CD4-positive, alpha-beta T cell treated with Interleukin-15 for 1 hour (primary cell): ENCODE results near the gene VPS45.
"Not testable (repeated sequence)": the region's sequence is repeated elsewhere in the genome, so short reads cannot be mapped to it uniquely, and the experiment has no call there.

ENCODE experiments used
- DNase-seq: peaks from one replicate; pipeline ENCODE4 v3.0.0-alpha.2; 2020

Gene VPS45

GRCh38 chr1:150162582-150162861 lies 94.9 kb downstream of the VPS45 start:
- no peak for DNase-seq

GRCh38 chr1:150162862-150163706 lies 95.5 kb downstream of the VPS45 start:
- DNase-seq = peak; percentile 76

- no peak for DNase-seq
These were observed 96.6 kb downstream of the VPS45 start for GRCh38 chr1:150164224-150164623.

GRCh38 chr1:150164779-150165178 lies 97.2 kb downstream of the VPS45 start:
- DNase-seq = no peak

- peak; percentile 49 for DNase-seq
These were observed 98.3 kb downstream of the VPS45 start for GRCh38 chr1:150165622-150166612.

GRCh38 chr1:150168960-150169601 lies 101.5 kb downstream of the VPS45 start:
- DNase-seq = peak; percentile 61

- DNase-seq = no peak
These were observed 104.2 kb downstream of the VPS45 start for GRCh38 chr1:150171801-150172200.

GRCh38 chr1:150173141-150173585 lies 105.6 kb downstream of the VPS45 start:
- no peak for DNase-seq

- no peak for DNase-seq
These were observed 109.0 kb downstream of the VPS45 start for GRCh38 chr1:150176593-150176992.

- DNase-seq = no peak
These were observed 111.0 kb downstream of the VPS45 start for GRCh38 chr1:150178548-150178947.

GRCh38 chr1:150179867-150180266 lies 112.3 kb downstream of the VPS45 start:
- DNase-seq = no peak

- DNase-seq = no peak
These were observed 112.9 kb downstream of the VPS45 start for GRCh38 chr1:150180474-150180873.

GRCh38 chr1:150182247-150182646 lies 114.7 kb downstream of the VPS45 start:
- no peak for DNase-seq

- DNase-seq = no peak
These were observed 115.5 kb downstream of the VPS45 start for GRCh38 chr1:150183061-150183460.

GRCh38 chr1:150185481-150185880 lies 117.9 kb downstream of the VPS45 start:
- no peak for DNase-seq

- DNase-seq = not testable (repeated sequence)
These were observed 118.8 kb downstream of the VPS45 start for GRCh38 chr1:150186438-150186788.

- peak; percentile 33 for DNase-seq
These were observed 119.4 kb downstream of the VPS45 start for GRCh38 chr1:150186789-150187559.

GRCh38 chr1:150187560-150187931 lies 120.0 kb downstream of the VPS45 start:
- DNase-seq = no peak

GRCh38 chr1:150192012-150192411 lies 124.4 kb downstream of the VPS45 start:
- no peak for DNase-seq

- no peak for DNase-seq
These were observed 126.9 kb downstream of the VPS45 start for GRCh38 chr1:150194381-150195031.
